Nucleus accumbens (tissue), 56 donors: Measurements from ENCODE around the gene AHDC1.
"Not testable (repeated sequence)": the region's sequence is repeated elsewhere in the genome, so short reads cannot be mapped to it uniquely, and the experiment has no call there.

Experiments used
- DNase-seq, 56 donors: peaks; one replicate each; lab custom pipeline; 2025; lab: John Stamatoyannopoulos, UW

Gene AHDC1, protein sequence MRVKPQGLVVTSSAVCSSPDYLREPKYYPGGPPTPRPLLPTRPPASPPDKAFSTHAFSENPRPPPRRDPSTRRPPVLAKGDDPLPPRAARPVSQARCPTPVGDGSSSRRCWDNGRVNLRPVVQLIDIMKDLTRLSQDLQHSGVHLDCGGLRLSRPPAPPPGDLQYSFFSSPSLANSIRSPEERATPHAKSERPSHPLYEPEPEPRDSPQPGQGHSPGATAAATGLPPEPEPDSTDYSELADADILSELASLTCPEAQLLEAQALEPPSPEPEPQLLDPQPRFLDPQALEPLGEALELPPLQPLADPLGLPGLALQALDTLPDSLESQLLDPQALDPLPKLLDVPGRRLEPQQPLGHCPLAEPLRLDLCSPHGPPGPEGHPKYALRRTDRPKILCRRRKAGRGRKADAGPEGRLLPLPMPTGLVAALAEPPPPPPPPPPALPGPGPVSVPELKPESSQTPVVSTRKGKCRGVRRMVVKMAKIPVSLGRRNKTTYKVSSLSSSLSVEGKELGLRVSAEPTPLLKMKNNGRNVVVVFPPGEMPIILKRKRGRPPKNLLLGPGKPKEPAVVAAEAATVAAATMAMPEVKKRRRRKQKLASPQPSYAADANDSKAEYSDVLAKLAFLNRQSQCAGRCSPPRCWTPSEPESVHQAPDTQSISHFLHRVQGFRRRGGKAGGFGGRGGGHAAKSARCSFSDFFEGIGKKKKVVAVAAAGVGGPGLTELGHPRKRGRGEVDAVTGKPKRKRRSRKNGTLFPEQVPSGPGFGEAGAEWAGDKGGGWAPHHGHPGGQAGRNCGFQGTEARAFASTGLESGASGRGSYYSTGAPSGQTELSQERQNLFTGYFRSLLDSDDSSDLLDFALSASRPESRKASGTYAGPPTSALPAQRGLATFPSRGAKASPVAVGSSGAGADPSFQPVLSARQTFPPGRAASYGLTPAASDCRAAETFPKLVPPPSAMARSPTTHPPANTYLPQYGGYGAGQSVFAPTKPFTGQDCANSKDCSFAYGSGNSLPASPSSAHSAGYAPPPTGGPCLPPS (N-terminal part only)

DNA sequence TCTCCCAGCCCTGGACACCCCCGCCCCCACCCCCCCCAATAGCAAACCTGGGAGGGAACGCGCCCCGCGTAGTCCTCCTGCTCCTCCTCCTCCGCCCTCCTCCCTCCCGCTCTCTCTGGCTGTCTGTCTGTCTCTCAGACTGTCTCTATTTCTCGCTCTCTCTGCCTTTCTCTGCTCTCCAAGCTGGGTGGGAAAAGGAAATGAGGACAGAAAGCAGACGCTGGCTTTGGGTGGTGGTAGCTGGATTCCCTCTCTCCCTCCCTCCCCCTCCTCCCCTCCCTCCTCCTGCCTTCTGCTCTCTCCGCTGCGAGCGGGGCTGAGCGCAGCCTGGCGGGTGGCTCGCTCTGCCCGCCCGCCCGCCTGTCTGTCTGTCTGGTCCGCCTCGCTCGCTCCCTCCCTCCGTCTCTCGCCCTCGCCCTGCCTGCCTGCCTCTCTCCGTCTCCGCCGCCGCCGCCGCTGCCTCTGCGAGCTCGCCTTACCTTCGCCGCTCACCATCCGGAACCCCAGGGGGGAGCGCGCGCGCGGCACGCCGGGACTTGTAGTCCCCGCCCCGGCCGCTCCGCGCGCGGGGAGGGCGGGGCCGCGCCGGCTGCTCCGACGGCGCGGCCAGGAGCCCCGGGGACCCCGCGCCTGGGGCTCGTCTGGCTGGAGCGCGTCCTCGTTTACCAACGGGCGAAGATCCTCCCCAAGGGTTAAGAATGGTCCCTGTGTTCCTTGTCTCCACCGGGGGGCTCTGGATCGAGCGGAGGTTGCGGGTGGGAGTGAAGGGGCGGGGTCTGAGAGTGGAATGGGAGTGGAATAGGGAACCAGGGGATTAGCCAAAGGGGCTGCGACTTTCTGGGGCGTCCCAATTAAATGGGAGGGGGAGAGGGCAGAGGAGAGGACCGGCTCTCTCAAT is at the start of gene AHDC1:
AHDC1 (minus strand) TSS at position 464 of the 898 bp plus-strand sequence. CDS start 52,029 bp downstream, outside the sequence.
- DNase-seq, result peak in 55 of 56 donors; percentile 43 to 92 (median 79)

DNA sequence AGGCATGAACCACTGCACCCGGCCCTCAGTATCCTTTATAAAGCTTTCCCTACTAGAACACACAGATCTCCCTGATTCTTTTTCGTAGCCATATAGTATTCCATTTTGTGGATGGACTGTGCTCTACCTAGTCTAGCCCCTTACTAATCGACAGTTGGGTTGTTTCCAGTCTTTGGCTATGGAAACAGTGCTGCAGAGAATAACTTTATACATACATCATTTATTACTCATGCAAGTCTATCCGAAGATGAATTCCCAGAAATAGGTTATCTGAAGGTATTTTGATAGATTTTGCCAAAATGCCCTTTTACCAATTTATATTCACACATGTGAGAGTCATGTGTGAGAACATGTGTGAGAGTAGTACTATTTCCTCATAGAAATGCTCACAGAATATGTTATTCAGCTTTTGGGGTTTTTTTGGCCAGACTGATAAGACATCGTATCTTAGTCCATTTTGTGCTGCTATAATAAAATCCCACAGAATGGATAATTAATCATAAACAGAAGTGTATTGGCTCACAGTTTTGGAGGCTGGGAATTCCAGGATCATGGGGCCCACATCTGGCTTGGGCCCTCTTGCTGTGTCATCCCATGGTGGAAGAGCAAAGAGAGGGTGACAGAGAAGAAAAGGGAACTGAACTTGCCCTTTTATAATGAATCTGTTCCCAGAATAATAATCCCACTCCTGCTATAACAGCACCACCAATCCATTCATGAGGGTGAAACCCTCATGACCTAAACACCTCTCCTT is 48.3 kb upstream of the AHDC1 start:
- DNase-seq, result no peak

DNA sequence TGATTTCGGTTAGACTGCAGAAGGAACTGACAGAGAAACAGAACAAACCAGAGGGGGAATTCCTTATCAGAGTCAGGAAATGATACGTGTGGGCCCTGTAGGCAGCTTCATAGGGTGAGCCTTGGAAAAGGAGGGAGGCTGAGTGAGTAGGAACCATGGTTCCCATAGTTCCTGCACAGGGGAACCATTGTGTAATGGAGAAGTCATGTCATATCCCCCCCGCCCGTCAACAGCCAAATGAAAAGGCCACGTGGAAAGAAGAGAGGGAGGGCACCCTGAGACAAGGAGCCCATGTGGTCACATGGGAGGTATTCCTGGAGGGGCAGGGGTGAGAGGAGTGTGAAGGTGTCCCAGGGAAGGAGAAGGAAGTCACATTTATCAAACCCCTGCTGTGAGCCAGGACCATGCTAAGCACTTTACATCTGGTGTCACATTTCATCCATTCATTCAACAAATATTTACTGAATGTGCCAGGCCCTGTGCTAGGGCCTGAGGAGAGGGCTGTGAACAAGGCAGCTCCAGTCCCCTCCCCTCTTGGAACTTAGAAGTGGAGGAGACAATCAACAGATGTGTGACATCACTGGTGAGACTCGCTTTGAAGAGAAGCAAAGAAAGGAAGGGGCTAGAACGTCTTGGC is 46.7 kb upstream of the AHDC1 start:
- peak in 7 of 56 donors; percentile 5 to 30 (median 14) for DNase-seq

DNA sequence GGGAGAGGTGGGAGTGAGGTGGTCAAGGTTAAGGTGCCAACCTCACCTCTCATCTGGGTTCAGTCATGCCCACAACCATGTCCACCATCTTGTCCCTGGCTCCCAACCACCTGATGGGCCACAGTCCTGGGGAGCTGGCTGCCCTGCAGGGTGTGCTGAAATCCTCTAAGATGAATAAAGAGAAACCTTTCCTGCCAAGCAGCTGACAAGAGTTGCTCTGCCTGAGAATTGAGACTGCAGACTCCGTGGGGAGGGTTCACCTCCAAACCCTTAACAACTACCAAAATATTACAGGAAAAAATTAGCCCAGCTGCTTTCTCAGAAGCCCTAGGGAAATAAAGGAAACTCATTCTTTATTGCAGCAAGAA is 46.2 kb upstream of the AHDC1 start:
- no peak for DNase-seq

DNA sequence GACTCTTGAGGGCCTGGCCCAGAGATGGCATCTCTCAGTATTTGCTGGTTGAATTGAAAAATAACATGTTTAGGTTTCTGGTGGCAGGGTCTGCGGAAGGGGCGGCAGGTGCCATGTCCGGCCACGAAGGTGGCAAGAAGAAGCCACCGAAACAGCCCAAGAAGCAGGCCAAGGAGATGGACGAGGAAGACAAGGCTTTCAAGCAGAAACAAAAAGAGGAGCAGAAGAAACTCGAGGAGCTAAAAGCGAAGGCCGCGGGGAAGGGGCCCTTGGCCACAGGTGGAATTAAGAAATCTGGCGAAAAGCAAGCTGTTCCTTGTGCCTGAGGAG is 45.3 kb upstream of the AHDC1 start:
- no peak for DNase-seq

DNA sequence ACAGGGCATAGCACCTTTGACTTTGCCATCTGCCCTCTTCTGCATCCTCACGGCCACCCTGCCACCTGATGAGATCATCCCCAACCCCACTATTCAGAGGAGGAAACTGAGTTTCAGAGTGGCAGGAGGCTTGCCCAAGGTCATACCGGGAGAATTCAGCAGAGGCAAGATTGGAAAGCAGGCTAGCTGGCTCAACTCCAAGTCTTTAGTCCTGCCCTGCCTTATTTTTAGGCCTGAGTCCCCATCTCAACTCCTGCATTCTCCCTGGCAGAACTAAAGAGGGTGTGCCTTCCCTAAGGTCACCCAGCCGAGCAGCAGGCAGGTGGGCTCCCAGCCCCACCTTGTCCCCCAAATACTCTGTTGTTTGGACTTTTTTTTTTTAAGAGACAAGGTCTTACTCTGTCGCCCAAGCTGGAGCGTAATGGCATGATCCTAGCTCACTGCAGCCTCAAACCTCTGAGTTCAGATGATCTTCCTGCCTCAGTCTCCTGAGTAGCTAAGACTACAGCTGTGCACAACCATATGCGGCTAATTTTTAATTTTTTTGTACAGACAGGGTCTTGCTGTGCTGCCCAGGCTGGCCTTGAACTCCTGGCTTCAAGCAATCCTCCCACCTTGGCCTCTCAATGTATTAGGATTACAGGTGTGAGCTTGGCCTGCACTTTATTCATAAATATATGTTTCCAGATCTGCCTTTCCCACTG is 44.8 kb upstream of the AHDC1 start:
- no peak for DNase-seq

DNA sequence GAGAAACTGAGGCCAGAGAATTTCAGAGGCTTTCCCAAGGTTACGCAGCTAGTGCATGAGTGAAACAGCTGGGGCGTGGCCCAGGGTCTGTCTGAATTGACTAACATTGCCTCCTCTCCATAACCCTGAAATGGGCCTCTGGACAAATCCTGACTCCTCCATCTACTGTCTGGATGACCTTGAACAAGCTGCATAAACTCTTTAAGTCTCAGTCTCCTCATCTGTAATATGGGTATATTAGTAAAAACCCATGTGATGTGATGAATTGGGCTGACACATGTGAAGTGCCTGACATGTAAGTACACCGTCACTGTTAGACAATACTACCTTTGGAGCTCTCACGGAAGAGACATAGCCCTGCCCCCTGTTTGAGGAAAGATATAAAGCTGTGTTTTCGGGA is 43.4 kb upstream of the AHDC1 start:
- no peak for DNase-seq

DNA sequence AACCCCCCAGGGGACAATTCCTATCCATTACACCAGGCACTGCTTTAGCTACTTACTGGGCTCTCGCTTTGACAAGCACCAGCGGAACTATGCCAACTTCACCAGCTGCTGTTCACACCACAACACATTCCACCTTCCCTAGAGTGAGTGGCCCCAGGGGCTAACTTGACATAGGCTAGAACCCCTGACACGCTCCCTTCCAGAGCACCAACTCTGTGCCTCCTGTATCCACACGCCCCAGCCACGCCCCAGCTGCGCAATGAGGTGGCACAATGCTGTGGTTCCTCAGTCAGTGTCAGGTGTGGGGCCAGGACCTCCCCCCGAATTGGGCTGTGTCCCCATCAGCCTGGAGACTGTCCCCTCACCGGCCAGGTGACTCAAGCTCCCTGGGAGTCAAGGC is 42.7 kb upstream of the AHDC1 start:
- DNase-seq, result no peak

DNA sequence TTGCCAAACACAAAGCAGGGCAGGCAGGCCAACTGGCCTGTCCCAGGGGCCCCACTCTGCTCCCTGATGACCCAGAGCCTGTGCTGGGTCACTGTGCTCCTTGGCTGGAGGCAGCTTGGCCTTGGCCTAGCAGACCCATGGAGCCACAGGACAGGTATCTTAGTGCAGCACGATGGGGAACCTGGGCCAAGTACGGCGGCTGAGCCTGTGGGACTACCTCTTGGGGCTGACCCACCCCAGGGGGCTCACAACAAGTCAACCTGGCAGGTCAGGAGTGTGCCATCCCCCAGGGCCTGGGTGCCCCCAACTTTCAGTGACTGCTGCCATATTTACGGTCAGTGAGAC is 41.1 kb upstream of the AHDC1 start:
- DNase-seq, result no peak

DNA sequence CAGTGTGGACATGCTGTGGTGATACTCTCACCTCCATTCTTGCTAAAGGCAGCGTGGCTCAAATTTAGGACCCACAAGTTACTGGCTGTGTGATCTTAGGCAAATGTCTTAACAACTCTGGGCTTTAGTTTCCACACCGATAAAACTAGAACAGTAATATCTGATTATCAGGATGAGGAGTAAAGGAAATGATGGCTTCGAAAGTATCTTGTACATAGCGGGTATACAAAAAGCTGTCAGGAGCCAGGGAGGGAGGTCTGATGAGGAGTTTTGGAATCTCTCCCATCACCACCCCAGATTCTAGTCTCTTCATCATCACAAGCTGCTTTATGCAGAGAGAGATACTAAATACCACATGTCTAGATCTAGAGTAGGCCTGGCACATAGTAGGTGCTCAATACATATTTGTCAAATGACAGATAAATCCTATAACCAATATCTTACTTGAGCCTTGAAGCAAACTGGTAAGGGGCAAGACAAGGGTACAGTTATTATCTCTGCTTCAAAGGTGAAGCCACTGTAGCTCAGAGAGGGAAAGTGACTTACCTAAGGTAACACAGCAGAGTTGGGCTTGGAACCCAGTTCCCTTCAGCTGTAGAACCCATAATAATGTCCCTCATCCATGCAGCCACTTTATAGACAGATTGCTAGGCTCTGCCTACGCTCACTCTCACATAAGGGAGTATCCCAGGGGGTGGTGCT is 40.6 kb upstream of the AHDC1 start:
- DNase-seq, result no peak

DNA sequence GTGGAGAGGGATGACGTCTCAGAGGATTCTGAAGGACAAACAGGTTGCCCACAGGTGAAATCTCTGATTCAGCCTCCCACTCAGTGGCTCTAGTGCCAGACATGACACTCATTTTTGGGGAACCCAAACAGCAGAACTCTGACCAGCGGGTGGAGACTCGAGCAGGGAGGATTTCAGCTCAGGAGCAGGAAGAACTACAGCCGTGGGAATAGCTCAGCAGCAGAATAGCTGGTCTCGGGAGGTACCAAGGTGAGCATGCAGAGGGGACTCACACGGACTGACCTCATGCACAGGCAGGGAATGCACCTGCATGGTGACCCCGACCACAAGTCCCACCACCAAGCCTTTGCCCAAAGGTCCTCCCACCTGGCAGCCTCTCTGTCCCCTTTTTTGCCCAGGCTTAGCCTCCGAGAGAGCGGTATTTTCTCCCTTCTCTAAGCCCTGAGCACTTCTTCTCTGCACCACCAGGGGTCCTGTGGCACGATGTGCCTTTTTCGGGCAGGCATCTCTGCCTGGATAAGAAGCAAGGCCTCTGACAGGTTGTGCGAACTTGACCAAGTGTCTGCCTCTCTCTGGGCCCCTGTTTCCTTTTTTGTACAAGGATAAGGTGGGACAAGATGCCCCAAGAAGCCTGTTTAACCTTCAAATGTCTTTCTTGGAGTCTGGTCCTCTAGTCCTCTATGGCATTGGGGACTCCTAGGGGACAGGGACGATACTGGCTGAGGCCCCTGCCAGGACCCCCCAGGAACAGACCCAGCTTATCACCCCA is 39.8 kb upstream of the AHDC1 start:
- DNase-seq, result peak in 3 of 56 donors; percentile 16 to 48 (median 18)

DNA sequence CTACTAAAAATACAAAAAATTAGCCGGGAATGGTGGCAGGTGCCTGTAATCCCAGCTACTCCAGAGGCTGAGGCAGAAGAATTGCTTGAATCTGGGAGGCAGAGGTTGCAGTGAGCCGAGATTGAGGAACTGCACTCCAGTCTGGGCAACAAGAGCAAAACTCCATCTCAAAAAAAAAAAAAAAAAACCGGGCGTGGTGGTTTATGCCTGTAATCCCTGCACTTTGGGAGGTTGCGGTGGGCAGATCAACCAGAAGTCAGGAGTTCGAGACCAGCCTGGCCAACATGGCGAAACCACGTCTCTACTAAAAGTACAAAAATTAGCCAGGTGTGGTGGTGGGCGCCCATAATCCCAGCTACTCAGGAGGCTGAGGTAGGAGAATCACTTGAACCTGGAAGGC is 36.6 kb upstream of the AHDC1 start:
- DNase-seq, result not testable (repeated sequence)

DNA sequence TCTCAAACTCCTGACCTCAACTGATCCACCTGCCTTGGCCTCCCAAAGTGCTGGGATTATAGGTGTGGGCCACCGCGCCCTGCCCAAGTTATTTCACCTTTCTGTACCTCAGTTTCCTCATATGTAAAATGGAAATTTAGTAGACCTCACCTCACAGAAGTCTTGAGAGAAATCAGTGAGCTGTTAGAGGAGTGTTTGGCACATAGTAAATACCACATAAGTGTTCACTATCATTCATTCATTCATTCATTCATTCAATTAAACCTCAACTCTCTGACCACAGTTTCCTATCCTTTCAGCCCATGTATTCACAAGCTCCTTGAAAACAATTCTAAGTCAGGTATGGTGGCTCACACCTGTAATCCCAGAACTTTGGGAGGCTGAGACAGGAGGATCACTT is 34.9 kb upstream of the AHDC1 start:
- no peak for DNase-seq

DNA sequence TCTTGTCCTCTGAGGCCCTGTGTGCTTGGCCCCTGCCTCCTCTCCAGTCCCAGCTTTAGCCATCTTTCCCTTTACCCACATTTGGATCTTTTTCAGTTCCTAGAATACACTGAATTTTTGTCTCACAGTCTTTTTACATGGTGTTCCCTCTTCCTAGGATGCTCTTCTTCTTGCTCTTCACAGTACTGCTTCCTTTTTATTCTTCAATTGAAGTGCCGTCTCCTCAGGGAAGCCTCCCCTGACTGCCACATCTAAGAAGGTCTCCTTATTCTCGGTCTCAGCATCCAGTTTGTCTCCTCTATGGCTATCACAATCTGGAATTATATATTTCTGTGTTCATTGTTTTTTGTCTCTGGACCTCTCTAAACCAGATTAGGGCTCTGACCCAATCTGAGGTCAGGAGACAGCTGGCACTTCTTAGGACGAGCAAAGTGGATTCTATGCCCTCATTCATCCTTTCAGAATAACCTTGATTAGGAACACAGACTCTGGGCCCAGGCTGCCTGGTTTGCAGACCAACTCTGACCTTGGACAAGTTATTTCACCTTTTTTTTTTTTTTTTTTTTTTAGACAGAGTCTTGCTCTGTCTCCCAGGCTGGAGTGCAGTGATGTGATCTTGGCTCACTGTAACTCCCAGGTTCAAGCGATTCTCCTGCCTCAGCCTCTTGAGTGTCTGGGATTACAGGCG is 34.2 kb upstream of the AHDC1 start:
- DNase-seq, result no peak

DNA sequence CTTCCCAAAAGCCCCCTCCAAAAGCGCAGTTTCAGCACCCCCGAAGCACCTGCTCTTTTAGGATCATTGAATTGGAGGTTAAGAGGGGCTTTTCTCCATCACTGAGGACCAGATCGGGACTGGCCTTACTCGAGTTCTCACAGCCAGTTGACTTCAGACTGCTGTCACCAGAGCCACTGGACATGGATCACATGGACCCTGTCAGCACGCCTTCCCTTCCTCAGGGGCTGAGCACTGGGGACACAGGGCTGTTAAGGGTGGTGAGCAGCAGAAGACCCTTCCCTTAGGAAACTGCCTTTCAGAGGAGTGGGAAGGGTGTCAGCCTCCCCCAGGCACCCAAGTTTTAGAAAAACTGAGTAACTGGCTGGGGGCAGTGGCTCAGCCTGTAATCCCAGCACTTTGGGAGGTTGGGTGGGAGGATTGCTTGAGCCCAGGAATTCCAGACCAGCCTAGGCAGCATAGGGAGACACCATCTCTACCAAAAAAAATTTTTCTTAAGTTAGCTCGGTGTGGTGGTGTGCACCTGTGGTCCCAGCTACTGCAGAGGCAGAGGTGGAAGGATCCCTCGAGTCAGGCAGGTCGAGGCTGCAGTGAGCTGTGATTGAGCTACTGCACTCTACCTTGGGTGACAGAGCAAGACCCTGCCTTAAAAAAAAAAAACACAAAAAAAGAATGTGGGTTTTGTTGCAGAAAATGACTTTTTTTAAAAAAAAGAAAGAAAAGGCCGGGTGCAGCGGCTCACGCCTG is 31.6 kb upstream of the AHDC1 start:
- DNase-seq, result no peak

DNA sequence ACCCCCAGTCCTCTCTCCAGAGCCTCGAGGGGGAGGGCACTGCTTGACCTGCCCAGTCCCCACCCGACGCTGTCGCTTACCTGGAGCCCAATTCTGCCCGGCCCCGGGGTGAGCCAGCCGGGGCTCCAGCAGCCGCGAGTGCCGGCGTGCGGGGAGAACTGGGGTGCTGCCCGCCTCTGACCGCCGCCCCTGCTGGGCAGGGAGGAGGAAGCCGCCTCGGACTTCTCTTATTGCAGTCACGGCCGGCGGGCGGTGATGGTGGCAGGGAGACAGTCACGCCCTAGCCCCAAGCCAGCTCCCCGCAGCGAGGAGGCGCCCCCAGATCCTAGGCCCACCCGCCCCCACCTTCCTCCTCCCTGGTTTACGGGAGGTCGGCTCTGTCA is 31.0 kb upstream of the AHDC1 start, which contains the start of gene FGR:
FGR (minus strand) TSS at position 201 of the 383 bp plus-strand sequence. CDS start 11,269 bp downstream, outside the sequence.
- DNase-seq, result no peak
